GM12878 (cell line): Measurements from ENCODE around the gene CAV1. TPM values are rescaled to one million over a fixed set of nuclear protein-coding genes. Genes with fewer than 3 reads are reported as not detected.

ENCODE experiments used
- CHD4 ChIP-seq: fragments of 200-600 bp; sonication (generic); IDR thresholded peaks from 2 replicates; pipeline ENCODE4 v1.6.1; 2016; ENCODE audit warnings: mild to moderate bottlenecking
- E2F8 ChIP-seq: fragments of 450-650 bp; IDR thresholded peaks from 2 replicates; pipeline ENCODE4 v1.6.1; 2018; ENCODE audit warnings: mild to moderate bottlenecking, low read depth, moderate library complexity; ENCODE audit not compliant: partially characterized antibody
- ZNF592 ChIP-seq: fragments of 450-650 bp; IDR thresholded peaks from 2 replicates; pipeline ENCODE4 v1.6.1; 2017; ENCODE audit warnings: mild to moderate bottlenecking, moderate library complexity
- polyA plus RNA-seq, 11 experiments: library from polyadenylated mRNA; depleted of rRNA in 4 of 11; unstranded in 6 of 11; stranded (reverse) in 5 of 11; fragments of >200 nt; fragmentation: Nextera tagmentation in 4 of 11; fragmentation: Illumina TruSeq in 1 of 11; extraction: Ambion mirVana in 4 of 11; extraction: Trizol in 1 of 11; gene quantifications; 1 replicate in 1 of 11; 2 replicates in 10 of 11; pipeline versions ENCODE4 v1.2.1 to v1.2.3, GENCODE V29; 2011 to 2016; ENCODE audit warnings: inconsistent platforms in 2 of 11, missing spikeins in 2 of 11, low read depth in 1 of 11
- total RNA-seq, 4 experiments: library from RNA; depleted of rRNA in 3 of 4; stranded (reverse); fragments of >200 nt in 3 of 4; fragmentation: Illumina TruSeq in 1 of 4; extraction: Trizol in 1 of 4; gene quantifications; 2 replicates each; pipeline versions ENCODE4 v1.2.1 to v1.2.3, GENCODE V29; 2013 to 2021

The CAV1 gene
- total and polyA plus RNA-seq, 10 of the 15 experiments (the other 5 are each of a cell fraction or from before 2014, with no cell fraction given): 0.45 to 26.5 (median 2.0) TPM

- no peak for TF ChIP-seq E2F8
- no peak for TF ChIP-seq CHD4
- no peak for TF ChIP-seq ZNF592
Measured at GRCh38 chr7:116511552-116512519, 13.0 kb upstream of the CAV1 start (continued).
